Diencephalon (tissue), 1 donor: Measurements from ENCODE around the gene BCKDK. TPM values are rescaled to one million over a fixed set of nuclear protein-coding genes. Genes with fewer than 3 reads are reported as not detected.

Experiments
- total RNA-seq: library from RNA; depleted of rRNA; stranded (reverse); fragments of >200 nt; gene quantifications from one replicate; pipeline ENCODE4 v1.2.3, GENCODE V29; 2014

Gene BCKDK
- total RNA-seq, result 17.8 TPM

GRCh38 chr16:31108035-31108793, at the start of gene BCKDK:
TSS of gene BCKDK (plus strand) at chr16:31108386. CDS start at chr16:31109224, 838 bp downstream.

GRCh38 chr16:31073970-31074813, 34.0 kb upstream of the BCKDK start, which contains the start of the genes ZNF646 and ZNF668:
TSS of gene ZNF646 (plus strand) at chr16:31074422. CDS start at chr16:31076325, 1,903 bp downstream.
TSS of gene ZNF668 (minus strand) at chr16:31074240. CDS start at chr16:31064459, 9,781 bp downstream.

GRCh38 chr16:31088459-31089183, 19.6 kb upstream of the BCKDK start, which contains the start of gene PRSS53:
TSS of gene PRSS53 (minus strand) at chr16:31088943. CDS start at chr16:31088809, 134 bp downstream.

GRCh38 chr16:31094424-31095120, 13.6 kb upstream of the BCKDK start, which contains the start of gene VKORC1:
TSS of gene VKORC1 (minus strand) at chr16:31094797. CDS start at chr16:31094729, 68 bp downstream.

GRCh38 chr16:31117384-31118222, 9.4 kb downstream of the BCKDK start, which contains the start of gene KAT8:
TSS of gene KAT8 (plus strand) at chr16:31117664. CDS start at chr16:31117682, 18 bp downstream.

GRCh38 chr16:31135535-31136286, 27.5 kb downstream of the BCKDK start, which contains the start of gene PRSS8:
TSS of gene PRSS8 (minus strand) at chr16:31135727. CDS start at chr16:31135498, 229 bp downstream.

GRCh38 chr16:31149894-31150890, 42.0 kb downstream of the BCKDK start, which contains the start of gene PRSS36:
TSS of gene PRSS36 (minus strand) at chr16:31150066. CDS start at chr16:31150035, 31 bp downstream.

Other genes with a start within 250 kb of the BCKDK start
- 45.4 TPM for gene BCL7C, start 214.3 kb upstream of the BCKDK start, total RNA-seq
- 0.92 TPM for gene CTF1, start 211.8 kb upstream of the BCKDK start, total RNA-seq
- gene FBXL19, start 184.8 kb upstream of the BCKDK start, total RNA-seq, result 49.8 TPM
- gene ORAI3, start 159.3 kb upstream of the BCKDK start, total RNA-seq, result 6.2 TPM
- gene SETD1A, start 150.6 kb upstream of the BCKDK start, total RNA-seq, result 3.9 TPM
- gene HSD3B7, start 123.2 kb upstream of the BCKDK start, total RNA-seq, result 3.5 TPM
- gene STX1B, start 97.7 kb upstream of the BCKDK start, total RNA-seq, result 49.4 TPM
- gene STX4, start 74.8 kb upstream of the BCKDK start, total RNA-seq, result 21.9 TPM
- gene ZNF668, start 34.1 kb upstream of the BCKDK start, total RNA-seq, result 7.6 TPM
- 11.8 TPM for gene ZNF646, start 34.0 kb upstream of the BCKDK start, total RNA-seq
- gene PRSS53, start 19.4 kb upstream of the BCKDK start, total RNA-seq, result 2.5 TPM
- gene VKORC1, start 13.6 kb upstream of the BCKDK start, total RNA-seq, result 55.6 TPM
- 37.4 TPM for gene KAT8, start 9.3 kb downstream of the BCKDK start, total RNA-seq
- gene PRSS8, start 27.3 kb downstream of the BCKDK start, total RNA-seq, result not detected
- 2.8 TPM for gene PRSS36, start 41.7 kb downstream of the BCKDK start, total RNA-seq
- 64.4 TPM for gene FUS, start 71.8 kb downstream of the BCKDK start, total RNA-seq
- gene PYCARD, start 94.4 kb downstream of the BCKDK start, total RNA-seq, result 7.4 TPM
- gene TRIM72, start 105.7 kb downstream of the BCKDK start, total RNA-seq, result 0.69 TPM
- 0.92 TPM for gene PYDC1, start 108.7 kb downstream of the BCKDK start, total RNA-seq
- 4.6 TPM for gene ITGAM, start 151.6 kb downstream of the BCKDK start, total RNA-seq
- gene ITGAX, start 246.8 kb downstream of the BCKDK start, total RNA-seq, result 3.0 TPM